Measurements from ENCODE around the gene ELF5.

Gene ELF5

GRCh38 chr11:34521265-34521664 lies 7.7 kb upstream of the ELF5 start:
- no peak for DNase-seq

- peak in 3 of 4 experiments; percentile 20 to 26 (median 21) for DNase-seq
Observed at GRCh38 chr11:34519595-34520235, 6.1 kb upstream of the ELF5 start.

- DNase-seq = no peak
Observed at GRCh38 chr11:34516247-34517040, 2.9 kb upstream of the ELF5 start.

DNA sequence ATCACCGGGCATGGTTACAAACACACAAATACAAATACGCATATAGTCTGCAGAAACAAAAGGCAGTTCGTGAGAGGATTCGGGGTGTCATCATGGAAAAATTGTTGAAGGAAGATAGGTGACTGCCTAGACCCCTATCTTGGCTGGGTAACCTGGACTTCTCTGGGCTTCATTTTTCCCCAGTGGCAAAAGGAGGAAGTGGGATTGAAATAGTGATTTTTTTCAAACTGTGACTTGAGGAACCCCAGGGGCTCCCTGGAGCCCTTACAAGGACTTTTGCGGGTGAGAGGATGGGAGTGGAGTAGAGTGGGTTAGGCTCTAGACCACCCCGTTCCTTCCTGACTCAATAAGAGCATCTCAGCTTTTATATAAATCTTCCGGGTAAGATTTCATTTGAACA lies 1.0 kb upstream of the ELF5 start:
- DNase-seq = peak in 2 of 4 experiments; percentile 29 to 45

GRCh38 chr11:34512840-34513681 lies 533 bp downstream of the ELF5 start:
- peak; percentile 60 to 76 (median 72) for DNase-seq

DNA sequence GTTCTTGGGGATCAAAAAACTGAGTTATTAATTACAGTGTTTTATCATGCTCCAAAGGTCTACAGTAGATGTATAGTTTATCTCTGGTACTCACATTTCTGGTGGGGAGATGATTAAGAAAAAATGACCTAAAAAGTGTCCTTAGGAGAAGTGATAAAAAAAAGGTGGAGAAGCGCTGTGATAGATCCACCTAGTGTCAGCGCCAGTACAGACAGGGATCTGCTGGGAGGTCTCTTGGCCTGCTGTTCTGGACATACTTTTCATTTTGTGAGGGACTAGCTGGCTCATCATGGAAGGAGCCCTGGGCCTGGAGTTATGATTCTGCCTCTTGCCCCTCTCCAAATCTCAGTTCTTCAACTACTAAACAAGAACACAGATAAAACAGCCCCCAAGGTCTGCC lies 2.9 kb downstream of the ELF5 start:
- DNase-seq = no peak

DNA sequence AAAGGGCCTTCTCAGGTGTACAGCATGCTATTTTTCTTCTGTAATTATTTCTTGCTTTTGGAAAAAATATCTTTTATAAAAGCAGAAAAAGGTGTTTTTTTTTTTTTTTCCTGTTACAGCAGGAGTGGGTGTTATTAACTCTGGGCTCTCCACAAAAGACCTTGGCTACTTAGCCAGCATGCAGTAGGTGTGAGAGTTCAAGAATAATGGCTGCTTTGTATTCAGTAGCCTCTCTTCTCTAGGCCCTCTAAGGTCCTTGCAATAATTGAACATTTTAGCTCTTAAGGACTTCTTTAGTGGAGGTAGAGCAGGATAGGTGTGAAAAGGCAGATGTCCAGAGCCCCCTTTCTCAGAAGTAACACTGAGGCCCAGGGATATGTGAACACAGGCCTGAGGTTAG lies 3.4 kb downstream of the ELF5 start:
- no peak for DNase-seq

DNA sequence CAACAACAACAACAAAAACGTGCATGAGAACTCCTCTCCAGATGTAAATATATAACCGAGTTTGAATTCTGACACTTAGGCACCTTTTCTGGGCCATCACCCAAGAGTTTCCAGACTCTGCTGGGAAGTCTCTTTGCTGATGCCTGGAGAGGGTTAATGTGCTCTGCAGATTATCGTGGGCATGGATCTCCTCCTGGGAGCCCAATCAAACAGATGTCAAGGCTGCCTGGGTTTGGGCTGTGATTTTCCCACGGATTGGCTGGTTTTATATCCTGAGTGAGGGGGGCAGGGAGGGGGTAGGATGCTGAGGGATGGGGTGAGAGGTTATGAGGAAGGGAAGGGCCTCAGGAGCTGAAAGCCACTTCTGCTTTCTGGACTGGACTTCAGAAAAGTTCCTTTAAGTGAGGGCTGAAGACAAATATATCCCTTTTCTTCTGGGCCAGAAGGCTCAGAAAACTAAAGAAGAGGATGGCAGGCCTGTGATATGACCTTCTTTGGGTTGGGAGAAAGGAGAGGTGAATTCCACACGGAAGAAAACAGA lies 4.2 kb downstream of the ELF5 start:
- peak; percentile 47 to 76 (median 71) for DNase-seq

- DNase-seq = peak; percentile 70 to 94 (median 78)
Observed at GRCh38 chr11:34508524-34508923, 5.1 kb downstream of the ELF5 start.

DNA sequence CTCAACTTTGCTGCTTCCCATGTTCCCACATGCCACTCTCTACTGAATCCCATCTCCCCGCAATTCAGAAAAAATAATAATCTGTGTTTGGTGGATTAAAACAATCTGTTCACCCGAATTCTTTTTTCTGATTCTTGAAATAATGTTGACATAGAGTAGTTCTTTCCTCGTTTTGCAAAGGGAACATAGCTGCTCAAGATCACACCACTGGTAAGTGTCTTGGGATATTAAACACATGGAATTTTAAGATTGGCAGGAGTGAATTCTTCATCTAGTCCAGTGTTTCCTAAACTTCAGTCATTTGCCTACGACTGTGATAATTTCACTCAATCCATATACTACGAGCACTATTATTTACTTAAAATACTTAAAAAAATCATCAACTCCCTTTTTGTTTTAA lies 6.0 kb downstream of the ELF5 start:
- DNase-seq = no peak

DNA sequence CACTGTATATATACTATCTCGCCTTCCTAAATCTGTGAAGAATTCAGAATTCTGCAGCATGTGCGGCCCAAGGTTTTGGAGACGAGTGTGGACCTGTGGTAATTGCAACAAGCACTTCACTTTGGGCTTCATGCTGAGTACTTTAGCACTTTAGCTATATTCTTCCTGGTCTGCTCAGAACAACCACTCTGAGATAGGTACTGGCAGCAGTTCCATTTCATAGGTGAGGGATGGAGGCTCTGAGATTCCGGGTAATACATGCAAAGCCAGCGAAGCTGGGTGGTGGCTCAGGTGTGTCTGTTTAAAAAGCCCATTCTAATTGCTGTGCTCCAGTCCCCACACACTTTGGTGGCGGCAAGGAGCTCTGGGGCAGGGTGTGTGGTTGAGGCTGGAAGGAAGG lies 6.4 kb downstream of the ELF5 start:
- DNase-seq = no peak

- DNase-seq = peak in 1 of 4 experiments; percentile 31
Observed at GRCh38 chr11:34505874-34506273, 7.7 kb downstream of the ELF5 start.

DNA sequence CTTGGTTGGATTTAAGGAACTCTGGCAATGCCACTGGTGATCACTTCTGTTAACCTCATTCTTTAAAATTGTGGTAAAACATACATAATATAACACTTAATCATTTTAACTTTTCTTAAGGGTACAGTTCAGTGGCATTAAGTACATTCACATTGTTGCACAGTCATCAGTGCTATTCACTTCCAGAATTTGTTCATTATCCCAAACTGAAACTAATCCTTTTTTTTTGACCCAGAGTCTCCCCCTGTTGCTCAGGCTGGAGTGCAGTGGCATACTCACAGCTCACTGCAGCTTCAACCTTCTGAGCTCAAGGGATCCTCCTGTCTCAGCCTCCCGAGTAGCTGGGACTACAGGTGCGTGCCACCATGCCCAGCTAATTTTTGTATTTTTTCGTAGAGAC lies 10.6 kb downstream of the ELF5 start:
- DNase-seq = peak in 3 of 4 experiments; percentile 11 to 32 (median 13)

DNA sequence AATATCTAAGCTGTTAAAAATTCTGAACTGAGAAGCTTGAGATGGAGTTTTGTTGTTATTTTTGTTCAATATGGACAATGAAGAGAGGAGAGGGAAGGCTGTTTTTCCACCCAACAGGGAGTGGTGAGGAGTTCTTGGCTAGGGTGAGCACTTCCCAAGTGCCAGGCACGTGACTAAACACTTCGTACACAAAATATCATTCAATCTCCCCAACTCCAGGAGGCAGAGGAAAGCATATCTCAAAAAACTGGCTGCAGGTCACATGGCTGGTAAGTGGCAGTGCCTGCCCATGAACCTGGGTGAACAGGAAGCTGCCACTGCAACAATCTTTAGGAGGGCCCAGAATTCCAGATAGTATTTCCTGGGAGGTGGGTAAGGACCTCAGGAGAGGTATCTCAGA lies 11.6 kb downstream of the ELF5 start:
- peak in 3 of 4 experiments; percentile 13 to 37 (median 32) for DNase-seq

- DNase-seq = peak; percentile 58 to 88 (median 84)
Observed at GRCh38 chr11:34501500-34501899, 12.1 kb downstream of the ELF5 start.

DNA sequence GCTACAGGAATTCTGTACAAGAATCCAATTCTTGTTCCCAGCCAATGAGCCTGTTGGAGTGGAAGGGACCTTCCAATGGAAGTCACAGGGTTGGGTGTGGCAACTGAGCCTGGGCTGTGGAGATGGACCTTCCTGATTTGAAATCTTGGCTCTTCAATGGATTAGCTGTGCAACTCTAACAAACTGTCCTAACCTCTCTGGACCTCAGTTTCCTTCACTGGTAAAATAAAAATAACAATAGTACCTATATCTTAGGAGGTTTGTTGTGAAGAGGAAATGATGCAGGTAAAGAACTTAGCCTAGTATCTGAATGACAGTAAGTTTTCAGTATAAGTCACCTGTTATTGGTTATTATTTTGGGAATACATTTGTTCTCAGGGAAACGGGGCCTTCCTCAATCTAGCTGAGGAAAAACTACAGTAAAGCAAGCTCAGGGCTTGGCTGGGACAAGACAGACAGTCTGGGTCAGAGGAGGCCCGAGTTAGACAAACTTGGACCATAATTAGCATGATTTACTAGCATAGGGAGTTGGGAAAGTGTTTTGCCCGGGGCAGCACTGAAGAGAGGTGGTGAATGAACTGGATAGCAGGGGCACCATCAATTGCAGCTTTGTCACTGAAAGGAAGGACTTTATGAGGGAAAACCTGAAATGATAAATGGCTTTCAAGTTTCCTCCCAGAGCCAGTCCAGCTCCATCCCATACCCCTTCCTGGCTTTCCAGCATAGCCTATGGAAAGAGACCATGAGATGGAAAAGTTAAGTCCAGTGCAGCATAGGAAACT lies 13.7 kb downstream of the ELF5 start:
- no peak for DNase-seq

GRCh38 chr11:34495724-34496377 lies 17.7 kb downstream of the ELF5 start:
- DNase-seq = no peak

DNA sequence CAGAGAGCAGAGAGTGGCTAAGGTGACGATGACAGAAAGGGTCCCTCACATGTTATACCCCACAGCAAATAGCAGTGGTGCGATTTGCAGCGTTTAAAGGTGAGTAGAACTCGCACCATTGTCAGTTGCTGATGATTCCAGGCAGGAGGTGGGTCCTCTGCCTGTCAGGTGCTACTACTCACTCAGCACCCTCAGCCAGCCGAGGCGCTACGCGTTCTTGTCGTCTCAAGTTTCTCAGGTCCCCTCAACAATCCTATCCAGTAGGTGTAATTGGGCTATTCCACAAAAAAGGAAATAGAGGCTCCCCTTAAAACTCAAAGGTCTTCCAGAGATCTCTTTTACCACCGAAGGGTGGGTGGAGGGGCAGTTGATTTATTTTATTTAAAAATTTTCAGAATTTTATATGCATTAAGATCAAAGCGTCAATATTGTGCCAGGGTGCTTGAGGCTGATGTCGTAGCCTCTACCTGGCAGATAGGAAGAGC lies 18.3 kb downstream of the ELF5 start:
- no peak for DNase-seq

DNA sequence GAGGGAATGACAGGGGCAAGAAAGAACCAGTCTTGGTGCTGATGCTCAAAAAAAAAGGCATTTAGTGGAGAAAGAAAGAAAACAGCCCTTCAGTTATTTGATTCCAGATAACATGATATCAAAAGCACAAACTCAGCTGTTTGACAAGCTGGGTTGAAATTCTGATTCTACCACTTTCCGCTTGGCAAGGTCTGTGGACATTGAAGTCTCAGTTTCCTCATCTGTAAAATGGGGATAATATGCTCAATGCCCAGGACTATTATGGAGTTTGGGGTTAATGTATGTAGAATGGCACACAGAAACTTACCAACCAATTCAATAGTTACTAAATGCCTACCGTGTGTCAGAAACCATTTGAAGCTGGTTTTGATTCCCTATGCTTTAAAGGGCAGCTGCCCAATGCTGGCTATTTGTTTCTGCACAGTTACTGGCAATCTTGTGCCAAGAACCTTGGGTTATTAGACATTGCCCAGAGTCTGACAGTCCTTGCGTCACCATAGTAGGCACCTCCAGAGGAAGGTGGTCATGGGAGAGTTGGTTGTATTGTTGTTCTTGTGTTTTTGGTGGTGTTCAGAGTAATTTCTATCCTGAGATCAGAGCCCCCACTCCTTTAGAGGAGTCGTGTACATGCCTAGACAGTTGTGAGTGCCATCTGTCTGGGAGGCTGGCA lies 19.5 kb downstream of the ELF5 start:
- no peak for DNase-seq

- DNase-seq = peak in 2 of 4 experiments; percentile 6 to 31
Observed at GRCh38 chr11:34493468-34493867, 20.1 kb downstream of the ELF5 start.
